ENCODE measurements around the gene EFHC1. TPM values are rescaled to one million over a fixed set of nuclear protein-coding genes. Genes with fewer than 3 reads are reported as not detected.

Gene EFHC1
- total and polyA plus RNA-seq, 10 donors = 9.3 to 40.3 (median 16.8) TPM

- intact Hi-C loops (cut with DNase I; ENCODE audit: low total_unique reads) = no loop called here
- peaks cover 0 to 66% (median 19%) of the 10 kb centered on the region in 6 donors for H3K36me3 ChIP-seq
- H3K4me1 ChIP-seq = peaks cover 0 to 38% (median 20%) of the 10 kb centered on the region in 6 donors
- H3K27me3 ChIP-seq (replicated peaks in 1 of 7) = no peaks in the 10 kb centered on the region
- H3K27ac ChIP-seq = peak overlapping the region in 3 of 8 donors; percentile 82 to 88 (median 83)
- no peaks in the 10 kb centered on the region for H3K9me3 ChIP-seq
- TF ChIP-seq CTCF (IDR thresholded peaks at IDR 0.05 in 8 of 11, conservative IDR thresholded peaks at IDR 0.05 in 3 of 11) = no peak
- no peak for TF ChIP-seq POLR2A (IDR thresholded peaks at IDR 0.05)
- no peak for TF ChIP-seq POLR2AphosphoS5 (IDR thresholded peaks at IDR 0.05)
- 82 to 89% (median 86%) methylated on average over 9 of the region's 9 CpGs for WGBS, 5 donors
- no peak for DNase-seq
- H3K4me3 ChIP-seq = no peak overlapping the region
Measured at GRCh38 chr6:52500238-52501129, 80.3 kb downstream of the EFHC1 start.

DNA sequence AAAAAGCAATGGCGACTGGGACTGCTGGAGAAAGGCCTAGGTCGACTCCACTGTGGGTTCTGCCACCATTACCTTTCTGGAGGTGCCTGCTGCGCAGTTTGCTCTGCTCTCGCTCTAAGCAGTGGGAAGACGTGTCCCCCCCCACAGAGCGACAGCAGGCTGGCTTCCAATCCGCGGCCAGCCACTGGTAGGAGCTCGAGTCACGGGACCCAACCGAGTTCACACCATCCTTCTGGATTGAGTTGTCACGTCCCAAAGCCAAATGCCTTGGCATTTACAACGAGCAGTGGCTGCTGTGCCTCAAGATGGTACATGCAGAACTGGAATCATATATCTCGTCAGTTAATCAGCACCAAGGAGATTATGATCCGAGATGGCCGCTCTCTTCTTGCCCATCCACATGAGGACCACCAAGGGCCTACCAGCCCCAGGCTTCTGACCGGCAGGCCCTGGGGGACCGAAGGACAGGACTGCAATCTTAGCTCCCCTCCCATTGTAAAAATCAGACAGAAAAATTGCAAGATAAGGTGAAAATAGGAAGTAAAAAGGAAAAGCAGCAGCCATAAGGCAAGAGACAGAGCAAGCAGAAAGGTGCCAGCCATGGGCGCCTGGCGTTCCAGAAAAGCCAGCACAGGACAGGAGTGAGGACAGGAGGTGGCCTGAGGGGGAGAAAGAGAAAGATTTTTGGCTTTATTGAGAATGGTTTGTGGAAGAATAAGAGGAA lies 82.3 kb downstream of the EFHC1 start:
- no peak for DNase-seq
- no peaks in the 10 kb centered on the region for H3K27me3 ChIP-seq (replicated peaks in 1 of 7)
- no peak overlapping the region for H3K4me3 ChIP-seq
- 85 to 94% (median 88%) methylated on average over 17 to 20 of the region's 20 CpGs for WGBS, 5 donors
- peaks cover 0 to 83% (median 36%) of the 10 kb centered on the region in 6 donors for H3K36me3 ChIP-seq
- peak overlapping the region in 1 of 8 donors; percentile 66 for H3K27ac ChIP-seq
- TF ChIP-seq POLR2A (IDR thresholded peaks at IDR 0.05) = no peak
- TF ChIP-seq CTCF (IDR thresholded peaks at IDR 0.05 in 8 of 11, conservative IDR thresholded peaks at IDR 0.05 in 3 of 11) = no peak
- TF ChIP-seq POLR2AphosphoS5 (IDR thresholded peaks at IDR 0.05) = peak in 1 of 3 donors; percentile 18
- peaks cover 0 to 32% (median 18%) of the 10 kb centered on the region in 6 donors for H3K4me1 ChIP-seq
- no peaks in the 10 kb centered on the region for H3K9me3 ChIP-seq
- intact Hi-C loops (cut with DNase I; ENCODE audit: low total_unique reads) = no loop called here

- Histone ChIP-seq H3K4me1 (peaks cover 0 to 32% (median 18%) of the 10 kb centered on the region in 6 donors), H3K27me3 (replicated peaks in 1 of 7) (no peaks in the 10 kb centered on the region), H3K27ac (peak overlapping the region in 5 of 8 donors; percentile 14 to 66 (median 39)), H3K4me3 (no peak overlapping the region), H3K36me3 (peaks cover 0 to 91% (median 45%) of the 10 kb centered on the region in 6 donors), H3K9me3 (no peaks in the 10 kb centered on the region)
- no peak for DNase-seq
- intact Hi-C loops (cut with DNase I; ENCODE audit: low total_unique reads) = no loop called here
- TF ChIP-seq POLR2A (IDR thresholded peaks at IDR 0.05) (no peak), POLR2AphosphoS5 (IDR thresholded peaks at IDR 0.05) (no peak), CTCF (IDR thresholded peaks at IDR 0.05 in 8 of 11, conservative IDR thresholded peaks at IDR 0.05 in 3 of 11) (no peak)
- WGBS, 5 donors = 75 to 92% (median 83%) methylated on average over 3 to 5 of the region's 5 CpGs
Measured at GRCh38 chr6:52503323-52503747, 83.2 kb downstream of the EFHC1 start.
